Measurements from ENCODE around the gene SMYD3. TPM values are rescaled to one million over a fixed set of nuclear protein-coding genes. Genes with fewer than 3 reads are reported as not detected.
A peak's percentile ranks its signal among the peaks of the same experiment; 100 is the strongest.

The SMYD3 gene
- total RNA-seq, 1 experiment from 2014 or later = 17.4 TPM

- Histone ChIP-seq H3K4me1 (ENCODE audit: control insufficient read depth, insufficient read depth, low read length) (no peaks in the 10 kb centered on the region; the same call in 1 of the 2 replicates), H3K36me3 (ENCODE audit: control insufficient read depth, insufficient read depth, low read length) (no peaks in the 10 kb centered on the region), H3K9me3 (ENCODE audit: control insufficient read depth, insufficient read depth, low read depth, low read length) (no peaks in the 10 kb centered on the region), H3K4me3 (ENCODE audit: low read depth in 2 of 2, low read length in 2 of 2) (no peak overlapping the region), H3K27ac (ENCODE audit: low read length) (no peak overlapping the region), H3K27me3 (ENCODE audit: control insufficient read depth, insufficient read depth, low read length) (no peaks in the 10 kb centered on the region)
- BruUV-seq (replicated peaks) = no TSS peak
- TF ChIP-seq POLR2AphosphoS5 (IDR thresholded peaks at IDR 0.05; ENCODE audit: low read depth, low read length) (no peak), SIN3A (IDR thresholded peaks at IDR 0.05; ENCODE audit: borderline replicate concordance, insufficient read depth, low read depth, low read length) (no peak), CTCF (IDR thresholded peaks at IDR 0.05) (no peak), TCF7L2 (IDR thresholded peaks at IDR 0.05; ENCODE audit: low read depth, low read length) (no peak), REST (IDR thresholded peaks at IDR 0.05; ENCODE audit: insufficient read depth in 1 of 2, low read depth in 2 of 2, low read length in 1 of 2) (no peak)
- ChIA-PET POLR2A (no interaction called here), CTCF (no interaction called here)
- in situ Hi-C loops (cut with HindIII; ENCODE audit: low pct_unique_long_range_greater_than_20kb, low sequenced_read_pairs) = no loop called here
- intact Hi-C loops (cut with micrococcal nuclease; ENCODE audit: unreplicated experiment) = no loop called here
- DNase-seq (ENCODE audit: low read depth, low spot score) = no peak
- no peak for ATAC-seq
Observed at GRCh38 chr1:245956225-245956624, 550.9 kb downstream of the SMYD3 start.

GRCh38 chr1:245953876-245954660, 553.0 kb downstream of the SMYD3 start:
- DNase-seq (ENCODE audit: low read depth, low spot score) (no peak), ATAC-seq (peak; percentile 68)
- peak overlapping the region; percentile 18 to 22 for H3K4me3 ChIP-seq (ENCODE audit: low read depth in 2 of 2, low read length in 2 of 2)
- no peaks in the 10 kb centered on the region for H3K27me3 ChIP-seq (ENCODE audit: control insufficient read depth, insufficient read depth, low read length)
- H3K4me1 ChIP-seq (ENCODE audit: control insufficient read depth, insufficient read depth, low read length) = no peaks in the 10 kb centered on the region; the same call in 1 of the 2 replicates
- H3K36me3 ChIP-seq (ENCODE audit: control insufficient read depth, insufficient read depth, low read length) = no peaks in the 10 kb centered on the region
- ChIA-PET POLR2A (interaction anchor here (0.7 kb wide), 1 partner anchor 86 kb away, joined by 3 read pairs; no protein-coding TSS in a partner anchor), CTCF (no interaction called here)
- BruUV-seq (replicated peaks) = no TSS peak
- in situ Hi-C loops (cut with HindIII; ENCODE audit: low pct_unique_long_range_greater_than_20kb, low sequenced_read_pairs) (no loop called here), intact Hi-C loops (cut with micrococcal nuclease; ENCODE audit: unreplicated experiment) (no loop called here)
- TF ChIP-seq REST (IDR thresholded peaks at IDR 0.05; ENCODE audit: insufficient read depth in 1 of 2, low read depth in 2 of 2, low read length in 1 of 2) (no peak), SIN3A (IDR thresholded peaks at IDR 0.05; ENCODE audit: borderline replicate concordance, insufficient read depth, low read depth, low read length) (no peak), POLR2AphosphoS5 (IDR thresholded peaks at IDR 0.05; ENCODE audit: low read depth, low read length) (no peak), TCF7L2 (IDR thresholded peaks at IDR 0.05; ENCODE audit: low read depth, low read length) (no peak), CTCF (IDR thresholded peaks at IDR 0.05) (no peak)
- H3K9me3 ChIP-seq (ENCODE audit: control insufficient read depth, insufficient read depth, low read depth, low read length) = no peaks in the 10 kb centered on the region
- peak overlapping the region; percentile 32; the same call in 1 of the 2 replicates for H3K27ac ChIP-seq (ENCODE audit: low read length)

Measured in Panc1 (cell line).